Testis (tissue), 2 donors: Measurements from ENCODE around the gene ACAN.

ENCODE experiments used
- CTCF ChIP-seq, 3 experiments: fragments of 450-650 bp in 2 of 3; fragments of 200-600 bp in 1 of 3; sonication (generic) in 1 of 3; IDR thresholded peaks; one replicate each; pipeline ENCODE4 v1.5.1; 2016 to 2019; ENCODE audit warnings: antibody characterized with exemption in 3 of 3, mild to moderate bottlenecking in 2 of 3, moderate library complexity in 1 of 3
- POLR2A ChIP-seq: fragments of 450-650 bp; IDR thresholded peaks from one replicate; pipeline ENCODE4 v1.6.1; 2017; ENCODE audit warnings: antibody characterized with exemption, mild to moderate bottlenecking, moderate library complexity

- TF ChIP-seq POLR2A (no peak), CTCF (IDR thresholded peaks at IDR 0.05) (no peak)
Observed at GRCh38 chr15:88915354-88915753, 112.1 kb downstream of the ACAN start.
